Keratinocyte (primary cell): Measurements from ENCODE around the gene ANKZF1.

Experiments
- EZH2 ChIP-seq: IDR thresholded peaks from one replicate; pipeline ENCODE4 v1.6.1; 2012; ENCODE audit warnings: inconsistent platforms, mild to moderate bottlenecking, low read length, moderate library complexity
- TF ChIP-seq, protein P1 (sequence below), 3 experiments: IDR thresholded peaks in 1 of 3; conservative IDR thresholded peaks in 1 of 3; optimal IDR thresholded peaks in 1 of 3; 2 replicates in 2 of 3; 3 replicates in 1 of 3; pipeline versions ENCODE3 to v1.5.1; 2011; ENCODE audit warnings: low read length in 3 of 3, mild to moderate bottlenecking in 3 of 3, moderate library complexity in 2 of 3, control low read depth in 1 of 3, inconsistent platforms in 1 of 3; ENCODE audit not compliant: insufficient read depth in 2 of 3; ENCODE audit errors: extremely low read depth in 1 of 3

DNA sequence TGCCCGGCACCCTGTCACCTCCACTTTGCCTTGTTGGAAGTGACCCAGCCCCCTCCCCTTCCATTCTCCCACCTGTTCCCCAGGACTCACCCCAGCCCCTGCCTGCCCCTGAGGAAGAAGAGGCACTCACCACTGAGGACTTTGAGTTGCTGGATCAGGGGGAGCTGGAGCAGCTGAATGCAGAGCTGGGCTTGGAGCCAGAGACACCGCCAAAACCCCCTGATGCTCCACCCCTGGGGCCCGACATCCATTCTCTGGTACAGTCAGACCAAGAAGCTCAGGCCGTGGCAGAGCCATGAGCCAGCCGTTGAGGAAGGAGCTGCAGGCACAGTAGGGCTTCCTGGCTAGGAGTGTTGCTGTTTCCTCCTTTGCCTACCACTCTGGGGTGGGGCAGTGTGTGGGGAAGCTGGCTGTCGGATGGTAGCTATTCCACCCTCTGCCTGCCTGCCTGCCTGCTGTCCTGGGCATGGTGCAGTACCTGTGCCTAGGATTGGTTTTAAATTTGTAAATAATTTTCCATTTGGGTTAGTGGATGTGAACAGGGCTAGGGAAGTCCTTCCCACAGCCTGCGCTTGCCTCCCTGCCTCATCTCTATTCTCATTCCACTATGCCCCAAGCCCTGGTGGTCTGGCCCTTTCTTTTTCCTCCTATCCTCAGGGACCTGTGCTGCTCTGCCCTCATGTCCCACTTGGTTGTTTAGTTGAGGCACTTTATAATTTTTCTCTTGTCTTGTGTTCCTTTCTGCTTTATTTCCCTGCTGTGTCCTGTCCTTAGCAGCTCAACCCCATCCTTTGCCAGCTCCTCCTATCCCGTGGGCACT lies 47.1 kb upstream of the ANKZF1 start:
- TF ChIP-seq, protein P1, sequence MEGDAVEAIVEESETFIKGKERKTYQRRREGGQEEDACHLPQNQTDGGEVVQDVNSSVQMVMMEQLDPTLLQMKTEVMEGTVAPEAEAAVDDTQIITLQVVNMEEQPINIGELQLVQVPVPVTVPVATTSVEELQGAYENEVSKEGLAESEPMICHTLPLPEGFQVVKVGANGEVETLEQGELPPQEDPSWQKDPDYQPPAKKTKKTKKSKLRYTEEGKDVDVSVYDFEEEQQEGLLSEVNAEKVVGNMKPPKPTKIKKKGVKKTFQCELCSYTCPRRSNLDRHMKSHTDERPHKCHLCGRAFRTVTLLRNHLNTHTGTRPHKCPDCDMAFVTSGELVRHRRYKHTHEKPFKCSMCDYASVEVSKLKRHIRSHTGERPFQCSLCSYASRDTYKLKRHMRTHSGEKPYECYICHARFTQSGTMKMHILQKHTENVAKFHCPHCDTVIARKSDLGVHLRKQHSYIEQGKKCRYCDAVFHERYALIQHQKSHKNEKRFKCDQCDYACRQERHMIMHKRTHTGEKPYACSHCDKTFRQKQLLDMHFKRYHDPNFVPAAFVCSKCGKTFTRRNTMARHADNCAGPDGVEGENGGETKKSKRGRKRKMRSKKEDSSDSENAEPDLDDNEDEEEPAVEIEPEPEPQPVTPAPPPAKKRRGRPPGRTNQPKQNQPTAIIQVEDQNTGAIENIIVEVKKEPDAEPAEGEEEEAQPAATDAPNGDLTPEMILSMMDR (optimal IDR thresholded peaks at IDR 0.05 in 1 of 3, IDR thresholded peaks at IDR 0.05 in 1 of 3, conservative IDR thresholded peaks at IDR 0.05 in 1 of 3; ENCODE audit: extremely low read depth in 1 of 3, insufficient read depth in 2 of 3, low read length in 3 of 3) = no peak
- no peak for TF ChIP-seq EZH2
